Ovary (tissue), 3 donors: ENCODE data around the gene KCNIP4.

Experiments used
- EP300 ChIP-seq: sonication (generic); formaldehyde crosslinking; IDR thresholded peaks from one replicate; pipeline ENCODE4 v1.6.1; 2017; ENCODE audit warnings: antibody characterized with exemption
- TF ChIP-seq, protein P1 (sequence below), 3 donors: fragments of 450-650 bp in 2 of 3; fragments of 200-600 bp in 1 of 3; IDR thresholded peaks; one replicate each; pipeline versions ENCODE4 v1.5.1 to v1.8.0; 2016 to 2022; ENCODE audit warnings: antibody characterized with exemption in 3 of 3, mild to moderate bottlenecking in 1 of 3
- donor health status: DM: no; HTN: no; CAD: no.

DNA sequence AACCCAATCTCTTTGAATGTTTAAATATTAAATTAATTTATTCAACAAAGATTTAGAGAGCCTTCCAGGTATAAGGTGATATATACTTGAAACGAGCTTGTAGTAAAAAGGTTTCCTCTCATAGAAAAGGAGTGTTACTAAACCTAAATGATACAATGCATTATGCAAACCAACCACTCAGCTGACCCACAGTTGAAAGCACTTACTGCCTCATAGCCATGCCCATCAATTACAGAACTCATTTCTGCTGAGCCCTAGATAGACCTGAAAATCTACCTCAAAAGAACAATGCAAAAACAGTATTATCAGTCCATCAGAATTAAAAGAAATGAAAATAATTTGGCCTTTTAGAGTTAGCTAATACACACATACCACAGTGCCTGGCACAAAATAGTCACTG, 75.4 kb downstream of the KCNIP4 start:
- no peak for TF ChIP-seq EP300
- TF ChIP-seq, protein P1, sequence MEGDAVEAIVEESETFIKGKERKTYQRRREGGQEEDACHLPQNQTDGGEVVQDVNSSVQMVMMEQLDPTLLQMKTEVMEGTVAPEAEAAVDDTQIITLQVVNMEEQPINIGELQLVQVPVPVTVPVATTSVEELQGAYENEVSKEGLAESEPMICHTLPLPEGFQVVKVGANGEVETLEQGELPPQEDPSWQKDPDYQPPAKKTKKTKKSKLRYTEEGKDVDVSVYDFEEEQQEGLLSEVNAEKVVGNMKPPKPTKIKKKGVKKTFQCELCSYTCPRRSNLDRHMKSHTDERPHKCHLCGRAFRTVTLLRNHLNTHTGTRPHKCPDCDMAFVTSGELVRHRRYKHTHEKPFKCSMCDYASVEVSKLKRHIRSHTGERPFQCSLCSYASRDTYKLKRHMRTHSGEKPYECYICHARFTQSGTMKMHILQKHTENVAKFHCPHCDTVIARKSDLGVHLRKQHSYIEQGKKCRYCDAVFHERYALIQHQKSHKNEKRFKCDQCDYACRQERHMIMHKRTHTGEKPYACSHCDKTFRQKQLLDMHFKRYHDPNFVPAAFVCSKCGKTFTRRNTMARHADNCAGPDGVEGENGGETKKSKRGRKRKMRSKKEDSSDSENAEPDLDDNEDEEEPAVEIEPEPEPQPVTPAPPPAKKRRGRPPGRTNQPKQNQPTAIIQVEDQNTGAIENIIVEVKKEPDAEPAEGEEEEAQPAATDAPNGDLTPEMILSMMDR (IDR thresholded peaks at IDR 0.05) = no peak
